ENCODE measurements around the gene SLC35B2. TPM values are rescaled to one million over a fixed set of nuclear protein-coding genes. Genes with fewer than 3 reads are reported as not detected.
A peak's percentile ranks its signal among the peaks of the same experiment; 100 is the strongest.

Gene SLC35B2
- total and polyA plus RNA-seq, 9 of the 15 experiments (the other 6 are each of a cell fraction or from before 2014, with no cell fraction given), result 14.5 to 59.1 (median 47.1) TPM

- TF ChIP-seq ZBTB40 (IDR thresholded peaks at IDR 0.05) (peak; percentile 59; the same call in 1 of the 2 replicates), ZBTB40 (CRISPR knock-in tag; IDR thresholded peaks at IDR 0.05) (peak; percentile 8; the same call in 1 of the 2 replicates), ZNF668 (CRISPR knock-in tag; IDR thresholded peaks at IDR 0.05) (no peak), MTA1 (IDR thresholded peaks at IDR 0.05; ENCODE audit: borderline replicate concordance) (peak; percentile 48; the same call in 1 of the 2 replicates), THRAP3 (IDR thresholded peaks at IDR 0.05; ENCODE audit: borderline replicate concordance) (no peak), RUNX1 (IDR thresholded peaks at IDR 0.05; ENCODE audit: low read depth) (peak; percentile 2; the same call in 1 of the 2 replicates), MITF (IDR thresholded peaks at IDR 0.05) (no peak), RBBP5 (IDR thresholded peaks at IDR 0.05; ENCODE audit: borderline replicate concordance, insufficient read depth, low read length, poor library complexity, severe bottlenecking) (peak; percentile 67), CTBP1 (IDR thresholded peaks at IDR 0.05; ENCODE audit: borderline replicate concordance) (peak; percentile 33; the same call in 1 of the 2 replicates), ATF2 (CRISPR knock-in tag; IDR thresholded peaks at IDR 0.05) (no peak; the same call in 1 of the 2 replicates), MAZ (CRISPR knock-in tag; conservative IDR thresholded peaks at IDR 0.05 in 1 of 2, IDR thresholded peaks at IDR 0.05 in 1 of 2) (peak; percentile 98 to 99), FIP1L1 (IDR thresholded peaks at IDR 0.05; ENCODE audit: low read depth, low read length, poor library complexity, severe bottlenecking) (peak; percentile 87), ASH1L (IDR thresholded peaks at IDR 0.05; ENCODE audit: borderline replicate concordance, low read depth, partially characterized antibody) (no peak), ELF2 (CRISPR knock-in tag; IDR thresholded peaks at IDR 0.05) (peak; percentile 93)
These were observed 9.7 kb downstream of the SLC35B2 start (continued) for GRCh38 chr6:44247338-44248302.

All from K562 (cell line).